Glutamatergic neuron (in vitro differentiated cells): ENCODE measurements around the gene RAI1. TPM values are rescaled to one million over a fixed set of nuclear protein-coding genes. Genes with fewer than 3 reads are reported as not detected.

Source experiments
- DNase-seq: peaks from one replicate; pipeline ENCODE4 v3.0.0; 2022
- H3K27ac Mint-ChIP-seq: one replicate; pipeline ENCODE4 v1.8.0; 2020; ENCODE audit warnings: mild to moderate bottlenecking, mixed read lengths, inconsistent platforms; ENCODE audit not compliant: unreplicated experiment
- H3K27me3 Mint-ChIP-seq: one replicate; pipeline ENCODE4 v1.8.0; 2020; ENCODE audit warnings: mild to moderate bottlenecking, moderate library complexity, mixed read lengths, inconsistent platforms; ENCODE audit not compliant: unreplicated experiment
- H3K36me3 Mint-ChIP-seq: one replicate; pipeline ENCODE4 v1.8.0; 2020; ENCODE audit warnings: mild to moderate bottlenecking, mixed read lengths, inconsistent platforms; ENCODE audit not compliant: unreplicated experiment
- H3K4me1 Mint-ChIP-seq: one replicate; pipeline ENCODE4 v1.8.0; 2020; ENCODE audit warnings: mild to moderate bottlenecking, low read depth, mixed read lengths, inconsistent platforms; ENCODE audit not compliant: unreplicated experiment
- H3K4me3 Mint-ChIP-seq: one replicate; pipeline ENCODE4 v1.8.0; 2020; ENCODE audit warnings: mild to moderate bottlenecking, mixed read lengths, inconsistent platforms; ENCODE audit not compliant: unreplicated experiment
- H3K9me3 Mint-ChIP-seq: one replicate; pipeline ENCODE4 v1.8.0; 2020; ENCODE audit warnings: mild to moderate bottlenecking, moderate library complexity, mixed read lengths, inconsistent platforms; ENCODE audit not compliant: unreplicated experiment
- microRNA-seq: library from miRNA; unstranded; fragments of <30 nt; microRNA quantifications from one replicate; pipeline ENCODE4, GENCODE V29; 2020; ENCODE audit not compliant: unreplicated experiment
- total RNA-seq: library from RNA; stranded (reverse); fragmentation: NEBNext Ultra II Directional; extraction: Animal tissue kit (Norgen Biotek cat#: 25700); gene quantifications from one replicate; pipeline ENCODE4 v1.2.1, GENCODE V29; 2021; ENCODE audit not compliant: unreplicated experiment
- TF ChIP-seq, protein P1 (sequence below): fragments of 200-600 bp; sonication (generic); IDR thresholded peaks from one replicate; pipeline ENCODE4 v1.5.0; 2021; ENCODE audit not compliant: partially characterized antibody, unreplicated experiment

Gene RAI1
- total RNA-seq, 1 donor from 2014 or later, result 70.2 TPM

GRCh38 chr17:17859909-17860765 lies 178.9 kb downstream of the RAI1 start:
- H3K27ac Mint-ChIP-seq, result peak overlapping the region; percentile 68
- H3K4me3 Mint-ChIP-seq, result no peak overlapping the region
- TF ChIP-seq, protein P1, sequence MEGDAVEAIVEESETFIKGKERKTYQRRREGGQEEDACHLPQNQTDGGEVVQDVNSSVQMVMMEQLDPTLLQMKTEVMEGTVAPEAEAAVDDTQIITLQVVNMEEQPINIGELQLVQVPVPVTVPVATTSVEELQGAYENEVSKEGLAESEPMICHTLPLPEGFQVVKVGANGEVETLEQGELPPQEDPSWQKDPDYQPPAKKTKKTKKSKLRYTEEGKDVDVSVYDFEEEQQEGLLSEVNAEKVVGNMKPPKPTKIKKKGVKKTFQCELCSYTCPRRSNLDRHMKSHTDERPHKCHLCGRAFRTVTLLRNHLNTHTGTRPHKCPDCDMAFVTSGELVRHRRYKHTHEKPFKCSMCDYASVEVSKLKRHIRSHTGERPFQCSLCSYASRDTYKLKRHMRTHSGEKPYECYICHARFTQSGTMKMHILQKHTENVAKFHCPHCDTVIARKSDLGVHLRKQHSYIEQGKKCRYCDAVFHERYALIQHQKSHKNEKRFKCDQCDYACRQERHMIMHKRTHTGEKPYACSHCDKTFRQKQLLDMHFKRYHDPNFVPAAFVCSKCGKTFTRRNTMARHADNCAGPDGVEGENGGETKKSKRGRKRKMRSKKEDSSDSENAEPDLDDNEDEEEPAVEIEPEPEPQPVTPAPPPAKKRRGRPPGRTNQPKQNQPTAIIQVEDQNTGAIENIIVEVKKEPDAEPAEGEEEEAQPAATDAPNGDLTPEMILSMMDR, result peak; percentile 90
- no peaks in the 10 kb centered on the region for H3K27me3 Mint-ChIP-seq
- no peaks in the 10 kb centered on the region for H3K36me3 Mint-ChIP-seq
- peaks cover 2% of the 10 kb centered on the region for H3K9me3 Mint-ChIP-seq
- peak; percentile 75 for DNase-seq
- peaks cover 11% of the 10 kb centered on the region for H3K4me1 Mint-ChIP-seq

GRCh38 chr17:17860766-17861107 lies 179.5 kb downstream of the RAI1 start:
- TF ChIP-seq, protein P1, result no peak
- H3K27me3 Mint-ChIP-seq, result no peaks in the 10 kb centered on the region
- H3K4me1 Mint-ChIP-seq, result peaks cover 11% of the 10 kb centered on the region
- peak overlapping the region; percentile 68 for H3K27ac Mint-ChIP-seq
- no peaks in the 10 kb centered on the region for H3K9me3 Mint-ChIP-seq
- H3K4me3 Mint-ChIP-seq, result no peak overlapping the region
- DNase-seq, result no peak
- H3K36me3 Mint-ChIP-seq, result no peaks in the 10 kb centered on the region

Small RNA genes within 50 kb of the gene (microRNA-seq; reads per million reads assigned to microRNA genes)
- gene MIR33B (730 reads per million, percentile 87 among the genes with 10 or more reads in this experiment), gene MIR6777 (19.4 reads per million, percentile 59 among the genes with 10 or more reads in this experiment)

Other genes starting within 250 kb of the RAI1 start
- 23.2 TPM for gene MED9, start 204.5 kb upstream of the RAI1 start, total RNA-seq
- 140 TPM for gene RASD1, start 185.1 kb upstream of the RAI1 start, total RNA-seq
- gene PEMT, start 89.8 kb upstream of the RAI1 start, total RNA-seq, result 24.0 TPM
- gene SREBF1, start 155.5 kb downstream of the RAI1 start, total RNA-seq, result 365 TPM